NCI-H226 (cell line): ENCODE measurements around the gene CFDP1.

Experiments
- DNase-seq: peaks from one replicate; pipeline ENCODE4 v3.0.0-alpha.2; 2015

The CFDP1 gene

GRCh38 chr16:75432828-75433731 is at the start of gene CFDP1:
Gene CFDP1, minus strand, starts transcription at chr16:75433503. Its CDS starts 151 bp downstream, at chr16:75433352.
- peak; percentile 90 for DNase-seq

- no peak for DNase-seq
Measured at GRCh38 chr16:75482434-75483205, 49.3 kb upstream of the CFDP1 start.

GRCh38 chr16:75481475-75481874 is 48.2 kb upstream of the CFDP1 start:
- DNase-seq: no peak

DNA sequence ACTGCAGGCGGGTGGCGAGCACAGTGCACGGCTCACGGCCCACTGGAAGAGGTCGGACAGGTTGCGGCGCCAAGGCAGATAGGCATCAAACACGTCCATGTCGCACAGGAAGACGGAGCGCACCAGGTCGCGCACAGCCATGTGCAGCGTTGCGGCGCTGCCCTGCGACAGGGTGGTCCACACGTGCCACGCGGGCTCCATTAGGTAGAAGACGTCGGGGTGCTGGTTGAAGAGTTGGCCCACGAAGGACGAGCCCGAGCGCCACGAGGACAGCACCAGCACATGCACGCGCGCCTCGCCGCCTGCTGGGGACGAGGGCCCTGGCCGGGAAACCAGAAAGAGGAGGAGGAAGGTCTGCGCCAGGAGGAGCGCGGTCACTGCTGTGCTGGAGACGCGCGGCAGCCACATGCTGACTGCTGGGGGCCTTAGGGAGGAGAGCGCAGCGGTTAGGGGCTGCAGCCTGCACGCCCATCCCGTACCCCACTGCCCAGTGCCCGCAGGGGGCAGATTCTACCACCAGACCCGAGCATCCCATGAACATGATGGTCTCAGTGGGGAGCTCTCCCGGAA is 46.2 kb upstream of the CFDP1 start:
- no peak for DNase-seq

- no peak for DNase-seq
Measured at GRCh38 chr16:75478480-75479345, 45.4 kb upstream of the CFDP1 start.

GRCh38 chr16:75477680-75478473 is 44.6 kb upstream of the CFDP1 start:
- DNase-seq: no peak

DNA sequence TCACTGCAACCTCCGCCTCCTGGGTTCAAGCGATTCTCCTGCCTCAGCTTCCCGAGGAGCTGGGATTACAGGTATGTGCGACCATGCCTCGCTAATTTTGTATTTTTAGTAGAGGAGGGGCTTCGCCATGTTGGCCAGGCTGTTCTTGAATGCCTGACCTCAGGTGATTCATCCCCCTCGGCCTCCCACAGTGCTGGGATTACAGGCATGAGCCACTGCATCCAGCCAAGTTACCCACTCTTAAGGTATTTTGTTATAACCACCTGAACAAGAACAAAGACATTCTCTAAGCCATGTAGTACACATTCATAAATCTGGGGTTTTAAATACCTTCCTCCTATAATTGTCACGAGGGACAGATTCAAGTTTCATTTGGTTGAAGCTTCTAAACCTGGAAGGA is 43.5 kb upstream of the CFDP1 start:
- DNase-seq: no peak

GRCh38 chr16:75475420-75475847 is 42.1 kb upstream of the CFDP1 start:
- DNase-seq: no peak

DNA sequence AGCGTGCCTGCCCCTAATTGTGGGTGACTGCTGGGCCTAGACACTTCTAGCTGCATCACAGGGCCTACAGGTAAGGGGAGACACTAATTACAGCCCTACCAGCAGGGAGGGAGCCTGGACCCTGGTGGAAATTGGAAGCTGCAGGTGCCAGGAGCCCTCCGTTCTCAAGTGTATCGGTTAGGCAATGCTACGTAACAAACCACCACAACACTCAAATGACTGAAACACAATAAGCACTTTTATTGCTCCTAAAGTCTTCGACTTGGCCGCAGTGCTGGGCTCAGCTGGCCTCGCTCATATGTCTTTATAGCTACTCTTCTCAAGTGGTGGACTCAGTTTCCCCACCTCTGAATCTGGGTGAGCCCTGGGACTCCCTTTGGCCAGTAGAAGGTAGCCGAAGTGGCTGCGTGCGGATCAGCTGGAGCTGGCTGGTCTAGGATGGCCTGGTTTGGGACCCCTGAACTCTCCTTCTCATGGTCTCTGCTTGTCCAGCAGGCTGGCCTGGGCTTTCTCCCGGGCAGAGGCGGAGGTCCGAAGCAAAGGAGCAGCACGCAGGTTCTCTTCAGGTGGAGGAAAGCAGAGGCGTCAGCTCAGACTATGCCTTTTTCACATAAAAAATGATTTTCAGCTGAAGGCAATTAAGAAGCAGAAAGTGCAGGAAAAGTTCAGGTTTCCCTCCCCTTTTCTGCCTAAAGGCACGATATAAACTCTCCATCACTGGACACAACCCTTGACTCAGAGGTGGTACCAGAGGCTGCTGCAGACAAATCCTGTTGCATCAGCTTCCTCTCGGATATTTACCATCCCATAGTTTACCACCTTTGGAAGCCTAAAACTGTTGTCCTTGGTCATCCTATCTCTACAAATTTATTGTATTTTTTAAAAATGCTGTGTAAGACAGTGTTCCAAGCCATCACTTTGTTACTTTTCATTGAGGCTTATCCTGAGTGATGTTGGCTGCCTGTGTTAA is 39.9 kb upstream of the CFDP1 start:
- DNase-seq: no peak

- peak; percentile 41 for DNase-seq
Measured at GRCh38 chr16:75471723-75472633, 38.7 kb upstream of the CFDP1 start.

- DNase-seq: no peak
Measured at GRCh38 chr16:75466760-75467159, 33.5 kb upstream of the CFDP1 start.

- DNase-seq: peak; percentile 96
Measured at GRCh38 chr16:75464122-75464918, 31.0 kb upstream of the CFDP1 start, which contains the start of gene TMEM170A. Gene TMEM170A, minus strand, starts transcription at chr16:75464689. Its CDS starts 89 bp downstream, at chr16:75464600.

GRCh38 chr16:75463389-75464121 is 30.3 kb upstream of the CFDP1 start:
- peak; percentile 26 for DNase-seq

GRCh38 chr16:75462806-75463205 is 29.5 kb upstream of the CFDP1 start:
- no peak for DNase-seq

DNA sequence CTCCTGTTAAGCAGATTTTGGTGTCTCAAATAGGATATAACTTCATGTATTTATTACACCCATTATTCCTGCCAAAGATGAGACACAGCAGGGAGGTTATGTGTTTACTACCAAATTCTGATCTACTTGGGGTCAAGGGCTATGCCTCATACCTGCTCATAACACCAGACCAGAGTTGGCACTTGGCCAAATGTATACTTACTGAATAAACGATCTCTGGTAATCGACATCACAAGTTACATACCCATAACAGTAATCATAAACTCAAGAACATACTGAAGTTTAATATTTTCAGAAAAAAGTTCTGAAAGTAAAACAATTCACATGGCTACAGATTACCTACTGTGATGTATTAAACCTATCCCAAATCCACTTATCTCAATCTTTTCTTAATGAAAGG is 28.3 kb upstream of the CFDP1 start:
- no peak for DNase-seq

DNA sequence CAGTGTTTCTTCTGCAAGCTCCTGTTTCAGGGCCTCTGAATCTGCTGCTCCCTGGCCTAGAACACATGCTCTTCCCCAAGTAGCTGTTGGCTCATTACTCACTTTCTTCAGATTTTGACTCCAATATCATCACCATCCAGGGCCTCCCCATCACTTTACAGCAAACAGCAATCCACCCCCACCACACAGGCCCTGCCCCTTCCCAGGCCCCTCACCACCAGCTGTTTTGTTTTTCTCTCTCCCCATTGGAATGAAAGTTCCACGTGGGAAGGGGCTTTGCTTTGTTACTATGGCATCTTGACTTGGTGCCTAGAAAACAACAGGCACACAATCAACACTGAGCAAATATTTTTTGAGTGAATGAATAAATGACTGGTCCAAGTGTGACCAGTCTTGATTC is 27.1 kb upstream of the CFDP1 start:
- no peak for DNase-seq

DNA sequence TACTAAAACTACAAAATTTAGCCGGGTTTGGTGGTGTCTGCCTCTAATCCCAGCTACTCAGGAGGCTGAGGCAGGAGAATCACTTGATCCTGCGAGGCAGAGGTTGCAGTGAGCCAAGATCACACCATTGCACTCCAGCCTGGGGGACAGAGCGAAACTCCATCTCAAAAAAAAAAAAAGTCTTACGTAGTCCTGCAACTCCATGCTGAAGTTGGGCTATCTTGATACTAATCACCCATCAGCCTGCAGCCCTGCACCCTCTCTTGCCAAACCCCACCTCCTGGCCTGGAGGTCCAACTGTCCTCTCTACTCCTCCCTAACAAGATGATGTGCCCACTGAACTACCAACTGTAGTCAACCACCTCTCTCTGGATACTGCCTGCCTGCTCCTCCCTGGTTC is 26.4 kb upstream of the CFDP1 start:
- no peak for DNase-seq

DNA sequence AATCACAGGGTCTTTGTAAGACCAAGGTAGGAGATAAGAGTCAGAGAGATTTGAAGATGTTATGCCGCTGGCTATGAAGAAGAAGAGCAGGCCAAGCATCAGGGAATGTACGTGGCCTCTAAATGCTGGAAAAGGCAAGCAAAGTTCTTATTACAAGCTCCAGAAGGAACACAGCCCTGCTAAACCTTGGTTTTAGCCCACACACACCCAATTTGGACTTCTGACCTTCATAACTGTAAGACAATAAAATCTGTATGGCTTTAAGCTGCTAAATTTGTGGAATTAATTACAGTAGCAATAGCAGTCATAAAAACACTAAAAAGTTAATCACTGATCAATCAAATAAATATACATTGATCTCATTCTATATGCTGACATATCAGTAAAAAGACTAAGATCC is 25.1 kb upstream of the CFDP1 start:
- no peak for DNase-seq
